ENCODE data around the gene METTL16.

METTL16 gene

DNA sequence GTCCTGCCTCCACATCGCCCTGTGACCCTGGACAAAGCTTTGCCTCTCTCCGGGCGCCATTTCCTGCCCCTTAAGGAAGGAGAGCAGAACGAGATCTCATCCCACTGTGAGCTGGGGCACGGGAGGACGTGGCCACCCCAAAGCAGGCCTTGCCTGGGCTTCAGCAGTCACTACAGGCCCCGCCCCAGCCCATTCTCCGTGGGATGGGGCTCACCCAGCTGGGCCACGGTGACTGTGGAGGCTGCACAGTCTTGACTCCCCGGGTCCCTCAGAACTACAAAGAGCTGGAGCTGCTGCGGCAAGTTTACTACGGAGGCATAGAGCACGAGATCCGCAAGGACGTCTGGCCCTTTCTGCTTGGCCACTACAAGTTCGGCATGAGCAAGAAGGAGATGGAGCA lies 139.0 kb downstream of the METTL16 start:
- no peak for TF ChIP-seq EGR1 (IDR thresholded peaks at IDR 0.05)
- no peak for TF ChIP-seq FOXM1 (IDR thresholded peaks at IDR 0.05; ENCODE audit: borderline replicate concordance, low read depth)
- TF ChIP-seq, protein P1, sequence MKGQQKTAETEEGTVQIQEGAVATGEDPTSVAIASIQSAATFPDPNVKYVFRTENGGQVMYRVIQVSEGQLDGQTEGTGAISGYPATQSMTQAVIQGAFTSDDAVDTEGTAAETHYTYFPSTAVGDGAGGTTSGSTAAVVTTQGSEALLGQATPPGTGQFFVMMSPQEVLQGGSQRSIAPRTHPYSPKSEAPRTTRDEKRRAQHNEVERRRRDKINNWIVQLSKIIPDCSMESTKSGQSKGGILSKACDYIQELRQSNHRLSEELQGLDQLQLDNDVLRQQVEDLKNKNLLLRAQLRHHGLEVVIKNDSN (IDR thresholded peaks at IDR 0.05) = no peak
- TF ChIP-seq ZBTB7A (IDR thresholded peaks at IDR 0.05; ENCODE audit: low read depth) = no peak
- no peak for TF ChIP-seq TCF12 (IDR thresholded peaks at IDR 0.05; ENCODE audit: low read depth)
- no peak for TF ChIP-seq EP300 (IDR thresholded peaks at IDR 0.05; ENCODE audit: borderline replicate concordance)
- no peak for TF ChIP-seq YY1 (IDR thresholded peaks at IDR 0.05; ENCODE audit: low read depth)
- no peak for TF ChIP-seq NFIC (IDR thresholded peaks at IDR 0.05)
- no peak for TF ChIP-seq CREB1 (IDR thresholded peaks at IDR 0.05; ENCODE audit: low read depth)
- TF ChIP-seq, protein P2, sequence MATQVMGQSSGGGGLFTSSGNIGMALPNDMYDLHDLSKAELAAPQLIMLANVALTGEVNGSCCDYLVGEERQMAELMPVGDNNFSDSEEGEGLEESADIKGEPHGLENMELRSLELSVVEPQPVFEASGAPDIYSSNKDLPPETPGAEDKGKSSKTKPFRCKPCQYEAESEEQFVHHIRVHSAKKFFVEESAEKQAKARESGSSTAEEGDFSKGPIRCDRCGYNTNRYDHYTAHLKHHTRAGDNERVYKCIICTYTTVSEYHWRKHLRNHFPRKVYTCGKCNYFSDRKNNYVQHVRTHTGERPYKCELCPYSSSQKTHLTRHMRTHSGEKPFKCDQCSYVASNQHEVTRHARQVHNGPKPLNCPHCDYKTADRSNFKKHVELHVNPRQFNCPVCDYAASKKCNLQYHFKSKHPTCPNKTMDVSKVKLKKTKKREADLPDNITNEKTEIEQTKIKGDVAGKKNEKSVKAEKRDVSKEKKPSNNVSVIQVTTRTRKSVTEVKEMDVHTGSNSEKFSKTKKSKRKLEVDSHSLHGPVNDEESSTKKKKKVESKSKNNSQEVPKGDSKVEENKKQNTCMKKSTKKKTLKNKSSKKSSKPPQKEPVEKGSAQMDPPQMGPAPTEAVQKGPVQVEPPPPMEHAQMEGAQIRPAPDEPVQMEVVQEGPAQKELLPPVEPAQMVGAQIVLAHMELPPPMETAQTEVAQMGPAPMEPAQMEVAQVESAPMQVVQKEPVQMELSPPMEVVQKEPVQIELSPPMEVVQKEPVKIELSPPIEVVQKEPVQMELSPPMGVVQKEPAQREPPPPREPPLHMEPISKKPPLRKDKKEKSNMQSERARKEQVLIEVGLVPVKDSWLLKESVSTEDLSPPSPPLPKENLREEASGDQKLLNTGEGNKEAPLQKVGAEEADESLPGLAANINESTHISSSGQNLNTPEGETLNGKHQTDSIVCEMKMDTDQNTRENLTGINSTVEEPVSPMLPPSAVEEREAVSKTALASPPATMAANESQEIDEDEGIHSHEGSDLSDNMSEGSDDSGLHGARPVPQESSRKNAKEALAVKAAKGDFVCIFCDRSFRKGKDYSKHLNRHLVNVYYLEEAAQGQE (IDR thresholded peaks at IDR 0.05; ENCODE audit: low read depth) = no peak
- TF ChIP-seq TAF1 (IDR thresholded peaks at IDR 0.05; ENCODE audit: low read depth) = no peak
- TF ChIP-seq, protein P3, sequence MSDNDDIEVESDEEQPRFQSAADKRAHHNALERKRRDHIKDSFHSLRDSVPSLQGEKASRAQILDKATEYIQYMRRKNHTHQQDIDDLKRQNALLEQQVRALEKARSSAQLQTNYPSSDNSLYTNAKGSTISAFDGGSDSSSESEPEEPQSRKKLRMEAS (IDR thresholded peaks at IDR 0.05) = no peak

DNA sequence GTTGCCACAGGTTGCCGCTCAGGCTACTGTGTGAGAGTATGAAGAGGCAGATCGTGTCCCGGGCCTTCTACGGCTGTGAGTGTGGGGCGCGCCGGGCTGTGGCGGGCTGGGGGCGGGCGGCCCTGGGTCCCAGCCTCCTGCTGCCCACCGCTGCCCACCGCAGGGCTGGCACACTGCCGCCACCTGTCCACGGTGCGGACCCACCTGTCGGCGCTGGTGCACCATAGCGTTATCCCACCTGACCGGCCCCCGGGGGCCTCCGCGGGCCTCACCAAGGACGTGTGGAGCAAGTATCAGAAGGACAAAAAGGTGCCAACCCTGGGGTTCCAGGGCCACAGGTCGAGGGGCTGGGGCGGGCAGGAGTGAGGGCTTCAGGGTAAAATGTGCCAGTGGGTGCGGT lies 139.5 kb downstream of the METTL16 start:
- TF ChIP-seq, protein P2 (IDR thresholded peaks at IDR 0.05; ENCODE audit: low read depth) = no peak
- TF ChIP-seq, protein P1 (IDR thresholded peaks at IDR 0.05) = no peak
- TF ChIP-seq TAF1 (IDR thresholded peaks at IDR 0.05; ENCODE audit: low read depth) = no peak
- no peak for TF ChIP-seq ZBTB7A (IDR thresholded peaks at IDR 0.05; ENCODE audit: low read depth)

DNA sequence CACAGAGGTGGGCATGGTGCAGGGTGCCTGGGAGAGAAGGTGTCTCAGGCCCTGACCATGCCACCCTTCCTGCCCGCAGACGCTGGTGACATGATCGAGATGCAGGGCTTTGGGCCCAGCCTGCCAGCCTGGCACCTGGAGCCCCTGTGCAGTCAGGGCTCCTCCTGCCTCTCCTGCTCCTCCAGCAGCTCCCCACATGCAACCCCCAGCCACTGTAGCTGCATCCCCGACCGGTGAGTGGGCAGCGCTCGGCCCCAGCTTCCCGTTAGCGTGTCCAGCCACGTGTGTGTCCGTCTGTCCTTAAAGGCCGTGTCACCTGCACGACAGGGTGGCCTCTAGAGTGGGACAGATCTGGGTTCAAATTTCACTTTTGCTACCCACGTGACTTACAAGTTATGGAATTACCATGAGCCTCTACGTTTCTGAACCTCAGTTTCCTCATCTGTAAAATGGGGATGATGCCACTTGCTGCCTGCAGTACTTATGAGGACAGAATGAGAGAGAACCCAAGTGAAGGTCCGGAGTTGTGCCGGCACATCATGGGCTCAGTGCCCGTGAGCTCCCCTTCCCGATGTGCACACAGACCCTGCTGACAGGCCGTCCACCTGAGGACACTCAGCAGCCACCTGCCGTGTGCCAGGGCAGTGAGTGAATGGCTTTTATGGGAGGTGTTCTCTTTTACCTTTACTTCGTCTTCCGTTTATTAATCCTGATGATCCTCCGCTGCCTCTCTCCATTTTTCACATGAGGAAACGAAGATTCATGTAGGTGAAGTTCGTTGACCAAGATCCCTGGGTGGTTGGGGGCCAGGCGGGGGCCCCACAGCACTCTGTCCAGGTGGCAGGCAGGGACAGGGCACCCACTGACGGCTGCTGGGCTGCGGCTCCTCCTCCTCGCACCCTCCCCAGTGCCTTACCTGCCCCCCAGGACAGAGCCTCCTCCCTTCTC lies 140.2 kb downstream of the METTL16 start:
- no peak for TF ChIP-seq EGR1 (IDR thresholded peaks at IDR 0.05)
- TF ChIP-seq TCF12 (IDR thresholded peaks at IDR 0.05; ENCODE audit: low read depth) = no peak
- TF ChIP-seq FOXM1 (IDR thresholded peaks at IDR 0.05; ENCODE audit: borderline replicate concordance, low read depth) = no peak
- TF ChIP-seq NFIC (IDR thresholded peaks at IDR 0.05) = no peak
- TF ChIP-seq TEAD4 (IDR thresholded peaks at IDR 0.05) = no peak
- TF ChIP-seq RAD21 (IDR thresholded peaks at IDR 0.05; ENCODE audit: low read depth) = no peak
- no peak for TF ChIP-seq TAF1 (IDR thresholded peaks at IDR 0.05; ENCODE audit: low read depth)
- no peak for TF ChIP-seq ZBTB7A (IDR thresholded peaks at IDR 0.05; ENCODE audit: low read depth)
- TF ChIP-seq, protein P3 (IDR thresholded peaks at IDR 0.05) = no peak
- TF ChIP-seq CEBPB (IDR thresholded peaks at IDR 0.05) = no peak
- no peak for TF ChIP-seq YY1 (IDR thresholded peaks at IDR 0.05; ENCODE audit: low read depth)
- TF ChIP-seq EP300 (IDR thresholded peaks at IDR 0.05; ENCODE audit: borderline replicate concordance) = no peak
- TF ChIP-seq, protein P2 (IDR thresholded peaks at IDR 0.05; ENCODE audit: low read depth) = no peak

DNA sequence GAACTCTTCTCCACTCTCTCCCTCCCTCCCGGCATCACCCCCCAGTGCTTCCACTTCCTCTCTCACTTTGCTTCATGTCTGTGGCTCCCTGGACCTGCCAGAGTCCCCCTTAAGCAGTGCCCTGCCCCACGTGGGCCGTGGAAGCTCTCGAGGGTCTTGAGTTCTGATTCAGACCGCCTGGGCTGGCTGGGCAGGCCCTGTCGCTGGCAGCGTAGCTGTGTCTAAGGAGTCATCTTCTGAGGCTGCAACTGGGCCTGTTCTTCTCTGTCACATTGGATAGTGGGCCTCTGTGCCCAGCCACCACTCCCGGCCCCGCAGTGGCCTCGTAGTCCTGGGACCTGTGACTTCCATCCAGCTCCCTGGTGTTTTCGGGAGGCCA lies 141.5 kb downstream of the METTL16 start:
- TF ChIP-seq ZBTB7A (IDR thresholded peaks at IDR 0.05; ENCODE audit: low read depth) = no peak
- no peak for TF ChIP-seq TEAD4 (IDR thresholded peaks at IDR 0.05)
- TF ChIP-seq, protein P3 (IDR thresholded peaks at IDR 0.05) = no peak
- TF ChIP-seq FOXM1 (IDR thresholded peaks at IDR 0.05; ENCODE audit: borderline replicate concordance, low read depth) = no peak
- no peak for TF ChIP-seq TCF12 (IDR thresholded peaks at IDR 0.05; ENCODE audit: low read depth)
- TF ChIP-seq TAF1 (IDR thresholded peaks at IDR 0.05; ENCODE audit: low read depth) = no peak
- no peak for TF ChIP-seq YY1 (IDR thresholded peaks at IDR 0.05; ENCODE audit: low read depth)
- TF ChIP-seq, protein P2 (IDR thresholded peaks at IDR 0.05; ENCODE audit: low read depth) = no peak
- TF ChIP-seq, protein P1 (IDR thresholded peaks at IDR 0.05) = no peak
- no peak for TF ChIP-seq RAD21 (IDR thresholded peaks at IDR 0.05; ENCODE audit: low read depth)
- no peak for TF ChIP-seq CEBPB (IDR thresholded peaks at IDR 0.05)
- TF ChIP-seq CREB1 (IDR thresholded peaks at IDR 0.05; ENCODE audit: low read depth) = no peak
- no peak for TF ChIP-seq EP300 (IDR thresholded peaks at IDR 0.05; ENCODE audit: borderline replicate concordance)
- TF ChIP-seq EGR1 (IDR thresholded peaks at IDR 0.05) = no peak
- TF ChIP-seq NFIC (IDR thresholded peaks at IDR 0.05) = no peak
